NCI-H2196 (cell line): ENCODE data around the gene CAMK2N2.
A peak's percentile ranks its signal among the peaks of the same experiment; 100 is the strongest.

Experiments used
- DNase-seq: peaks from one replicate; lab custom pipeline; 2025; ENCODE audit not compliant: unreplicated experiment; lab: John Stamatoyannopoulos, UW

The CAMK2N2 gene

GRCh38 chr3:184261270-184261853, at the start of gene CAMK2N2:
TSS of gene CAMK2N2 (minus strand) at chr3:184261553. CDS start at chr3:184261285, 268 bp downstream.
- peak; percentile 96 for DNase-seq

- DNase-seq = no peak
These were observed 47.4 kb upstream of the CAMK2N2 start for GRCh38 chr3:184308744-184309143.

GRCh38 chr3:184307915-184308314, 46.6 kb upstream of the CAMK2N2 start:
- DNase-seq = no peak

GRCh38 chr3:184306341-184306972, 45.1 kb upstream of the CAMK2N2 start:
- DNase-seq = no peak

- peak; percentile 66 for DNase-seq
These were observed 44.2 kb upstream of the CAMK2N2 start for GRCh38 chr3:184305577-184305976.

- DNase-seq = no peak
These were observed 39.0 kb upstream of the CAMK2N2 start for GRCh38 chr3:184300378-184300720.

GRCh38 chr3:184299488-184300377, 38.4 kb upstream of the CAMK2N2 start:
- no peak for DNase-seq

GRCh38 chr3:184298759-184299487, 37.6 kb upstream of the CAMK2N2 start, which contains the start of gene PSMD2:
TSS of gene PSMD2 (plus strand) at chr3:184299241. CDS start at chr3:184299267, 26 bp downstream.
- DNase-seq = peak; percentile 100

- DNase-seq = no peak
These were observed 35.3 kb upstream of the CAMK2N2 start for GRCh38 chr3:184296616-184297015.

GRCh38 chr3:184295771-184296170, 34.4 kb upstream of the CAMK2N2 start:
- peak; percentile 75 for DNase-seq

- no peak for DNase-seq
These were observed 30.5 kb upstream of the CAMK2N2 start for GRCh38 chr3:184291738-184292445.

GRCh38 chr3:184291044-184291737, 29.8 kb upstream of the CAMK2N2 start:
- no peak for DNase-seq

- no peak for DNase-seq
These were observed 29.0 kb upstream of the CAMK2N2 start for GRCh38 chr3:184290331-184290730.

- DNase-seq = peak; percentile 88
These were observed 28.1 kb upstream of the CAMK2N2 start for GRCh38 chr3:184289426-184289938.

- DNase-seq = peak; percentile 95
These were observed 23.3 kb upstream of the CAMK2N2 start for GRCh38 chr3:184284696-184285095.

GRCh38 chr3:184283681-184284080, 22.3 kb upstream of the CAMK2N2 start:
- no peak for DNase-seq

GRCh38 chr3:184282941-184283340, 21.6 kb upstream of the CAMK2N2 start:
- no peak for DNase-seq

GRCh38 chr3:184277366-184277765, 16.0 kb upstream of the CAMK2N2 start:
- DNase-seq = no peak

GRCh38 chr3:184275961-184276910, 14.9 kb upstream of the CAMK2N2 start, which contains the start of gene ECE2:
TSS of gene ECE2 (plus strand) at chr3:184276022. CDS start at chr3:184276154, 132 bp downstream.
- DNase-seq = no peak
